Neural progenitor cell (in vitro differentiated cells): ENCODE data around the gene GPR87.

Experiments used
- CTCF ChIP-seq: fragments of 200-600 bp; sonication (generic); IDR thresholded peaks from 2 replicates; pipeline ENCODE4 v1.5.1; 2017; ENCODE audit warnings: antibody characterized with exemption, mild to moderate bottlenecking
- EZH2 ChIP-seq: fragments of 200-600 bp; sonication (generic); IDR thresholded peaks from 2 replicates; pipeline ENCODE4 v1.6.1; 2017; ENCODE audit warnings: antibody characterized with exemption, mild to moderate bottlenecking, moderate library complexity

- TF ChIP-seq CTCF (no peak), EZH2 (no peak)
Observed at GRCh38 chr3:151285940-151286339, 30.7 kb downstream of the GPR87 start.
